ENCODE results near the gene LIN28B. TPM values are rescaled to one million over a fixed set of nuclear protein-coding genes. Genes with fewer than 3 reads are reported as not detected.

The LIN28B gene
- total and polyA plus RNA-seq, 2 donors (not counting 1 experiment from before 2014, with no cell fraction given): not detected

DNA sequence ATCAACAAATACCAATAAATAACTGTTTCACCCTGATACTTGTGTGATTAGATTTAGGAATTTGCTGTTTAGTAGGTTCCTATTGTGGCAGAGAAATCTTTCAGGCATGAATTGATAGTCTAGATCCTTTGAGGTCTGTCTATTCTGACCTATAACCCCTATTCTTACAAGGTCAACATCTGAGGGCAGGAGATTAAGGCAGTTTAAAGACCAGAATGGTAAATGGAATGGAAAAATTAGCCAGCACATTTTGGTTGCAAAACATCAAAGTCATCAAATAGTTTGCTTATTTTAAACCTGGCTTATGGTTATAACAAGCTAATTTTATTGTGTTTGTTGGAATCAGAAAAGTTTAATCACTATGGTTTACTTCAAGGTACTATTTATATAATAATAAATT lies 78.4 kb downstream of the LIN28B start:
- H3K79me2 ChIP-seq (ENCODE audit: control insufficient read depth, insufficient read depth, low read length): no peaks in the 10 kb centered on the region
- H3K4me1 ChIP-seq (ENCODE audit: control insufficient read depth, extremely low read depth, insufficient read depth, low read length): no peaks in the 10 kb centered on the region
- no peaks in the 10 kb centered on the region for H3K27me3 ChIP-seq (ENCODE audit: control insufficient read depth, insufficient read depth, low read length)
- TF ChIP-seq, protein P1, sequence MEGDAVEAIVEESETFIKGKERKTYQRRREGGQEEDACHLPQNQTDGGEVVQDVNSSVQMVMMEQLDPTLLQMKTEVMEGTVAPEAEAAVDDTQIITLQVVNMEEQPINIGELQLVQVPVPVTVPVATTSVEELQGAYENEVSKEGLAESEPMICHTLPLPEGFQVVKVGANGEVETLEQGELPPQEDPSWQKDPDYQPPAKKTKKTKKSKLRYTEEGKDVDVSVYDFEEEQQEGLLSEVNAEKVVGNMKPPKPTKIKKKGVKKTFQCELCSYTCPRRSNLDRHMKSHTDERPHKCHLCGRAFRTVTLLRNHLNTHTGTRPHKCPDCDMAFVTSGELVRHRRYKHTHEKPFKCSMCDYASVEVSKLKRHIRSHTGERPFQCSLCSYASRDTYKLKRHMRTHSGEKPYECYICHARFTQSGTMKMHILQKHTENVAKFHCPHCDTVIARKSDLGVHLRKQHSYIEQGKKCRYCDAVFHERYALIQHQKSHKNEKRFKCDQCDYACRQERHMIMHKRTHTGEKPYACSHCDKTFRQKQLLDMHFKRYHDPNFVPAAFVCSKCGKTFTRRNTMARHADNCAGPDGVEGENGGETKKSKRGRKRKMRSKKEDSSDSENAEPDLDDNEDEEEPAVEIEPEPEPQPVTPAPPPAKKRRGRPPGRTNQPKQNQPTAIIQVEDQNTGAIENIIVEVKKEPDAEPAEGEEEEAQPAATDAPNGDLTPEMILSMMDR (conservative IDR thresholded peaks at IDR 0.05 in 1 of 2, IDR thresholded peaks at IDR 0.05 in 1 of 2; ENCODE audit: low read depth in 1 of 2, low read length in 2 of 2): no peak
- TF ChIP-seq EZH2 (IDR thresholded peaks at IDR 0.05; ENCODE audit: low read length, missing control alignments): no peak
- DNase-seq (ENCODE audit: low read depth in 2 of 2): no peak
- H3K27ac ChIP-seq (ENCODE audit: insufficient read depth, low read length): no peak overlapping the region
- no peak overlapping the region for H3K4me2 ChIP-seq (ENCODE audit: extremely low read depth, insufficient read depth, low read length)
- no peaks in the 10 kb centered on the region for H3K36me3 ChIP-seq (ENCODE audit: control insufficient read depth, insufficient read depth, low read length)
- H3K9ac ChIP-seq (ENCODE audit: insufficient read depth, low read length): no peak overlapping the region
- H3K9me3 ChIP-seq (ENCODE audit: control insufficient read depth, insufficient read depth, low read depth, low read length): no peaks in the 10 kb centered on the region
- no peak overlapping the region for H3K4me3 ChIP-seq (replicated peaks in 1 of 4; ENCODE audit: control extremely low read depth in 1 of 4, insufficient read depth in 1 of 4, low read depth in 3 of 4, low read length in 4 of 4)
- H2AFZ ChIP-seq (ENCODE audit: low read length): no peak overlapping the region
- H4K20me1 ChIP-seq (ENCODE audit: control insufficient read depth, extremely low read depth, insufficient read depth, low read length): no peaks in the 10 kb centered on the region

DNA sequence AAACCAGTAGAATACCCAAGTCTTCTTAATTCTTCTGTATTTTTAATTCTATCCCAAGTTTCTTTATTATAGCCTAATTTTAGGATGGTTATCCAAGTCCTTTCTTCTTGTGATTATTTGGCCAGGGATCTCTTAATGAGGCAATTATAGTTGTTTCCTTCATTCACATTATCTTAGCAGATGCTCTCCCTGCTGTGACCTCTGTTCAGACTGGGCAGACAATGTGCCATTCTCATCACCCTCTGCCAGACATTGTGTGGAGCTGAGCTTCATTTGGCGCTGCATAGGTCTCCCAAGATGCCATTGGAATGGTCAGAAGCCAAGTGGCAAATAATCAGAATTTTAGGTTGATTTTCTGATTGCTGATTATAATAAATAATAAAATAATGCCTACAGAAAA lies 79.4 kb downstream of the LIN28B start:
- no peak overlapping the region for H2AFZ ChIP-seq (ENCODE audit: low read length)
- no peaks in the 10 kb centered on the region for H3K36me3 ChIP-seq (ENCODE audit: control insufficient read depth, insufficient read depth, low read length)
- H3K79me2 ChIP-seq (ENCODE audit: control insufficient read depth, insufficient read depth, low read length): no peaks in the 10 kb centered on the region
- no peaks in the 10 kb centered on the region for H3K27me3 ChIP-seq (ENCODE audit: control insufficient read depth, insufficient read depth, low read length)
- no peak overlapping the region for H3K27ac ChIP-seq (ENCODE audit: insufficient read depth, low read length)
- H3K4me3 ChIP-seq (replicated peaks in 1 of 4; ENCODE audit: control extremely low read depth in 1 of 4, insufficient read depth in 1 of 4, low read depth in 3 of 4, low read length in 4 of 4): no peak overlapping the region
- TF ChIP-seq, protein P1 (conservative IDR thresholded peaks at IDR 0.05 in 1 of 2, IDR thresholded peaks at IDR 0.05 in 1 of 2; ENCODE audit: low read depth in 1 of 2, low read length in 2 of 2): no peak
- no peak for TF ChIP-seq EZH2 (IDR thresholded peaks at IDR 0.05; ENCODE audit: low read length, missing control alignments)
- H3K4me1 ChIP-seq (ENCODE audit: control insufficient read depth, extremely low read depth, insufficient read depth, low read length): no peaks in the 10 kb centered on the region
- H3K4me2 ChIP-seq (ENCODE audit: extremely low read depth, insufficient read depth, low read length): no peak overlapping the region
- H3K9ac ChIP-seq (ENCODE audit: insufficient read depth, low read length): no peak overlapping the region
- DNase-seq (ENCODE audit: low read depth in 2 of 2): no peak
- H3K9me3 ChIP-seq (ENCODE audit: control insufficient read depth, insufficient read depth, low read depth, low read length): no peaks in the 10 kb centered on the region
- no peaks in the 10 kb centered on the region for H4K20me1 ChIP-seq (ENCODE audit: control insufficient read depth, extremely low read depth, insufficient read depth, low read length)

DNA sequence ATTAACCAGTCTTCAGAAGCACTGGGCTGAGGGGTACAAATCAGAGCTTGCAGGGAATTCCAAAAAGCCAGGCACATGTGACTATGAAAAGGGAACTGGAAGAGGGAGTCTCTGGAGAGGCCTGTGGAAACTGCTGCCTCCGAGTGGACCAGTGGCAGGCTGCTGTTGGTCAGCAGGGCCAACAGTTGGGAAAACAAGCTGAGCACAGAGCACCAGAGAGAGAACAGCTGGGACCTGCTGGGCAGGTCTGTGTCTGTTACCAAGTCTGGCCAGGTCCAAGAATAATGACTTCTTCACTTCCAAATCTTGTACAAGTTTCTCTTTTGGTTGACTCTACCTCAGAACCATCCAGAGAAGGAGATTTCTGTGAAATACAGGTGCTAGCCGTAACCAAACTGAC lies 81.4 kb downstream of the LIN28B start:
- Histone ChIP-seq H2AFZ (ENCODE audit: low read length) (no peak overlapping the region), H3K27ac (ENCODE audit: insufficient read depth, low read length) (no peak overlapping the region), H3K36me3 (ENCODE audit: control insufficient read depth, insufficient read depth, low read length) (no peaks in the 10 kb centered on the region), H3K9me3 (ENCODE audit: control insufficient read depth, insufficient read depth, low read depth, low read length) (no peaks in the 10 kb centered on the region), H3K4me1 (ENCODE audit: control insufficient read depth, extremely low read depth, insufficient read depth, low read length) (no peaks in the 10 kb centered on the region), H3K9ac (ENCODE audit: insufficient read depth, low read length) (no peak overlapping the region), H4K20me1 (ENCODE audit: control insufficient read depth, extremely low read depth, insufficient read depth, low read length) (no peaks in the 10 kb centered on the region), H3K79me2 (ENCODE audit: control insufficient read depth, insufficient read depth, low read length) (no peaks in the 10 kb centered on the region), H3K4me3 (replicated peaks in 1 of 4; ENCODE audit: control extremely low read depth in 1 of 4, insufficient read depth in 1 of 4, low read depth in 3 of 4, low read length in 4 of 4) (no peak overlapping the region), H3K27me3 (ENCODE audit: control insufficient read depth, insufficient read depth, low read length) (no peaks in the 10 kb centered on the region), H3K4me2 (ENCODE audit: extremely low read depth, insufficient read depth, low read length) (no peak overlapping the region)
- DNase-seq (ENCODE audit: low read depth in 2 of 2): no peak
- TF ChIP-seq EZH2 (IDR thresholded peaks at IDR 0.05; ENCODE audit: low read length, missing control alignments): no peak
- TF ChIP-seq, protein P1 (conservative IDR thresholded peaks at IDR 0.05 in 1 of 2, IDR thresholded peaks at IDR 0.05 in 1 of 2; ENCODE audit: low read depth in 1 of 2, low read length in 2 of 2): no peak
